GM12878 (cell line): ENCODE data around the gene NRG3. TPM values are rescaled to one million over a fixed set of nuclear protein-coding genes. Genes with fewer than 3 reads are reported as not detected.

Experiments
- ATAC-seq: fragments of 200-7000 bp; cut with Tn5 transposase; 3 replicates; pipeline ENCODE4 v1.9.1; 2020; ENCODE audit warnings: mild to moderate bottlenecking, moderate library complexity
- BruUV-seq: library from RNA; stranded (reverse); fragments of 400-500 nt; replicated peaks from 2 replicates; lab custom pipeline; 2021; lab: Mats Ljungman, UMichigan
- CTCF ChIA-PET: fragments of 300-600 bp; sonication (Branson Sonifier 250); formaldehyde crosslinking; extraction: SDS; loops from one replicate; lab custom pipeline; 2021; ENCODE audit warnings: inconsistent platforms; lab: Yijun Ruan, JAX
- POLR2A ChIA-PET: fragments of 350-600 bp; formaldehyde crosslinking; extraction: SDS; loops from one replicate; lab custom pipeline; 2021; ENCODE audit warnings: inconsistent platforms; lab: Charles Lee
- RAD21 ChIA-PET: fragments of 300-600 bp; sonication (Branson Sonifier 250); formaldehyde crosslinking; loops from one replicate; lab custom pipeline; 2023; ENCODE audit warnings: antibody characterized with exemption; ENCODE audit not compliant: unreplicated experiment; lab: Charles Lee
- SMC1A ChIA-PET: fragments of 300-600 bp; sonication (Branson Sonifier 250); formaldehyde crosslinking; loops from one replicate; lab custom pipeline; 2023; ENCODE audit not compliant: unreplicated experiment, uncharacterized antibody; lab: Charles Lee
- DNase-seq: peaks from one replicate; pipeline ENCODE4 v3.0.0-alpha.2; 2011; ENCODE audit warnings: low read depth, low spot score
- FAIRE-seq: peaks from 3 replicates; lab custom pipeline; 2011; peaks lifted over from hg19 to GRCh38; lab: Jason Lieb, UNC
- H2AFZ ChIP-seq: 2 replicates; pipeline ENCODE4 v1.6.0; 2011; ENCODE audit warnings: low read depth, low read length, control low read depth; ENCODE audit not compliant: control insufficient read depth
- H3K27ac ChIP-seq: 2 replicates; pipeline ENCODE4 v1.5.1; 2011; ENCODE audit warnings: control low read depth; ENCODE audit not compliant: control insufficient read depth, insufficient read depth
- H3K27me3 ChIP-seq, 2 experiments: replicated peaks in 1 of 2; 2 replicates each; pipeline versions ENCODE4 v1.6.0 to v1.6.1; 2011; ENCODE audit warnings: low read length in 1 of 2; ENCODE audit not compliant: control insufficient read depth in 2 of 2, insufficient read depth in 2 of 2
- H3K36me3 ChIP-seq, 2 experiments: 2 replicates each; pipeline ENCODE4 v1.5.1; 2011; ENCODE audit warnings: low read length in 1 of 2; ENCODE audit not compliant: control insufficient read depth in 2 of 2, insufficient read depth in 2 of 2
- H3K4me1 ChIP-seq: 2 replicates; pipeline ENCODE4 v1.6.1; 2011; ENCODE audit warnings: mild to moderate bottlenecking, low read length, moderate library complexity, mixed read lengths; ENCODE audit not compliant: control insufficient read depth, insufficient read depth
- H3K4me2 ChIP-seq: 2 replicates; pipeline ENCODE4 v1.6.0; 2011; ENCODE audit warnings: control low read depth; ENCODE audit not compliant: control insufficient read depth, insufficient read depth
- H3K4me3 ChIP-seq: fragments of 200-600 bp; sonication (generic); 2 replicates; pipeline ENCODE4 v1.5.1; 2016
- H3K79me2 ChIP-seq: 2 replicates; pipeline ENCODE4 v1.6.0; 2011; ENCODE audit warnings: low read length; ENCODE audit not compliant: control insufficient read depth, insufficient read depth
- H3K9ac ChIP-seq: 2 replicates; pipeline ENCODE4 v1.8.0; 2011; ENCODE audit warnings: low read length, control low read depth, mixed read lengths; ENCODE audit not compliant: control insufficient read depth, insufficient read depth
- H3K9me3 ChIP-seq: replicated peaks from 3 replicates; pipeline ENCODE4 v1.5.1; 2011; ENCODE audit warnings: mild to moderate bottlenecking, low read length; ENCODE audit not compliant: control insufficient read depth, insufficient read depth
- H4K20me1 ChIP-seq: 2 replicates; pipeline ENCODE4 v1.6.0; 2011; ENCODE audit not compliant: control insufficient read depth, insufficient read depth
- BHLHE40 ChIP-seq, 2 experiments: fragments of 450-650 bp in 1 of 2; IDR thresholded peaks; 2 replicates each; pipeline ENCODE4 v1.6.1; 2011 to 2017; ENCODE audit warnings: low read depth in 2 of 2, borderline replicate concordance in 1 of 2, improper control_type of control experiment in 1 of 2, low read length in 1 of 2, mild to moderate bottlenecking in 1 of 2
- E2F8 ChIP-seq: fragments of 450-650 bp; IDR thresholded peaks from 2 replicates; pipeline ENCODE4 v1.6.1; 2018; ENCODE audit warnings: mild to moderate bottlenecking, low read depth, moderate library complexity; ENCODE audit not compliant: partially characterized antibody
- FOXK2 ChIP-seq: fragments of 450-650 bp; IDR thresholded peaks from 2 replicates; pipeline ENCODE4 v1.6.1; 2017; ENCODE audit warnings: mild to moderate bottlenecking, moderate library complexity
- LARP7 ChIP-seq: fragments of 450-650 bp; IDR thresholded peaks from 2 replicates; pipeline ENCODE4 v1.6.1; 2017; ENCODE audit warnings: mild to moderate bottlenecking
- MAX ChIP-seq: IDR thresholded peaks from 2 replicates; pipeline ENCODE4 v1.6.1; 2012; ENCODE audit warnings: low read depth, low read length, improper control_type of control experiment
- NR2C1 ChIP-seq: fragments of 450-650 bp; IDR thresholded peaks from 2 replicates; pipeline ENCODE4 v1.6.1; 2017; ENCODE audit warnings: antibody characterized with exemption, mild to moderate bottlenecking, moderate library complexity
- NRF1 ChIP-seq: conservative IDR thresholded peaks from 2 replicates; pipeline ENCODE4 v1.6.1; 2011; ENCODE audit warnings: mild to moderate bottlenecking, low read depth, low read length, improper control_type of control experiment
- POLR2AphosphoS5 ChIP-seq: IDR thresholded peaks from 2 replicates; pipeline ENCODE4 v1.6.1; 2011; ENCODE audit warnings: mild to moderate bottlenecking, low read length, inconsistent platforms
- RCOR1 ChIP-seq: conservative IDR thresholded peaks from 2 replicates; pipeline ENCODE4 v1.6.1; 2012; ENCODE audit warnings: low read depth, low read length, improper control_type of control experiment
- TCF3 ChIP-seq: IDR thresholded peaks from 2 replicates; pipeline ENCODE4 v1.6.1; 2012; ENCODE audit warnings: low read depth, mild to moderate bottlenecking, low read length, borderline replicate concordance; ENCODE audit not compliant: insufficient read depth
- ZBED1 ChIP-seq: IDR thresholded peaks from 2 replicates; pipeline ENCODE4 v1.6.1; 2016; ENCODE audit warnings: borderline replicate concordance
- ZNF274 ChIP-seq: IDR thresholded peaks from one replicate; pipeline ENCODE4 v1.8.0; 2011; ENCODE audit not compliant: insufficient read length, insufficient read depth
- WGBS: methylation state at CpG from one replicate; pipeline ENCODE4 v1.1.6; 2016; ENCODE audit warnings: low lambda C conversion rate; ENCODE audit not compliant: insufficient replicate concordance, insufficient coverage; ENCODE audit errors: missing lambda C conversion rate; 5-methylcytosine and 5-hydroxymethylcytosine counted together
- in situ Hi-C: fragments of 300-500 bp; cut with MboI; formaldehyde crosslinking; loops from 9 replicates; pipeline ENCODE4 v1.14.3; 2018; ENCODE audit warnings: mixed read lengths
- intact Hi-C: fragments of 100-400 bp; cut with micrococcal nuclease; formaldehyde crosslinking; loops from one replicate; pipeline ENCODE4 v1.14.2; 2022; ENCODE audit not compliant: unreplicated experiment
- polyA plus RNA-seq, 11 experiments: library from polyadenylated mRNA; depleted of rRNA in 4 of 11; unstranded in 6 of 11; stranded (reverse) in 5 of 11; fragments of >200 nt; fragmentation: Nextera tagmentation in 4 of 11; fragmentation: Illumina TruSeq in 1 of 11; extraction: Ambion mirVana in 4 of 11; extraction: Trizol in 1 of 11; gene quantifications; 1 replicate in 1 of 11; 2 replicates in 10 of 11; pipeline versions ENCODE4 v1.2.1 to v1.2.3, GENCODE V29; 2011 to 2016; ENCODE audit warnings: inconsistent platforms in 2 of 11, missing spikeins in 2 of 11, low read depth in 1 of 11
- total RNA-seq, 4 experiments: library from RNA; depleted of rRNA in 3 of 4; stranded (reverse); fragments of >200 nt in 3 of 4; fragmentation: Illumina TruSeq in 1 of 4; extraction: Trizol in 1 of 4; gene quantifications; 2 replicates each; pipeline versions ENCODE4 v1.2.1 to v1.2.3, GENCODE V29; 2013 to 2021
- TF ChIP-seq, protein P1 (sequence below): fragments of 450-650 bp; IDR thresholded peaks from 2 replicates; pipeline ENCODE4 v1.6.1; 2017; ENCODE audit warnings: borderline replicate concordance
- TF ChIP-seq, protein P2 (sequence below): IDR thresholded peaks from 2 replicates; pipeline ENCODE4 v1.6.1; 2011; ENCODE audit warnings: low read depth, mild to moderate bottlenecking, low read length, moderate library complexity, borderline replicate concordance; ENCODE audit errors: extremely low read depth

Gene NRG3
- total and polyA plus RNA-seq, 10 of the 15 experiments (the other 5 are each of a cell fraction or from before 2014, with no cell fraction given): 0.03 to 0.41 (median 0.17) TPM; not detected in 3

GRCh38 chr10:81928119-81928518, 53.1 kb downstream of the NRG3 start:
- H3K36me3 ChIP-seq: no peaks in the 10 kb centered on the region
- no peaks in the 10 kb centered on the region for H4K20me1 ChIP-seq
- CTCF ChIA-PET: interaction anchor here (1.1 kb wide), 1 partner anchor 827 kb away, joined by 3 read pairs; no protein-coding TSS in a partner anchor
- FAIRE-seq (no peak), DNase-seq (no peak), ATAC-seq (no peak)
- intact Hi-C loops: no loop called here
- H3K9me3 ChIP-seq: no peaks in the 10 kb centered on the region
- RAD21 ChIA-PET: no interaction called here
- no peaks in the 10 kb centered on the region for H3K27me3 ChIP-seq
- no peak overlapping the region for H3K4me3 ChIP-seq
- in situ Hi-C loops: no loop called here
- H3K79me2 ChIP-seq: no peaks in the 10 kb centered on the region
- no peak overlapping the region for H3K9ac ChIP-seq
- POLR2A ChIA-PET: no interaction called here
- no peak overlapping the region for H3K4me2 ChIP-seq
- BruUV-seq: no TSS peak
- no peak overlapping the region for H2AFZ ChIP-seq
- TF ChIP-seq POLR2AphosphoS5 (no peak), RCOR1 (no peak), BHLHE40 (IDR thresholded peaks at IDR 0.05; ENCODE audit: borderline replicate concordance in 1 of 2, low read depth in 2 of 2, low read length in 1 of 2) (no peak), TCF3 (no peak), ZNF274 (no peak), E2F8 (no peak), NR2C1 (no peak), ZBED1 (no peak), NRF1 (no peak), FOXK2 (no peak), LARP7 (no peak), MAX (no peak)
- TF ChIP-seq, protein P1, sequence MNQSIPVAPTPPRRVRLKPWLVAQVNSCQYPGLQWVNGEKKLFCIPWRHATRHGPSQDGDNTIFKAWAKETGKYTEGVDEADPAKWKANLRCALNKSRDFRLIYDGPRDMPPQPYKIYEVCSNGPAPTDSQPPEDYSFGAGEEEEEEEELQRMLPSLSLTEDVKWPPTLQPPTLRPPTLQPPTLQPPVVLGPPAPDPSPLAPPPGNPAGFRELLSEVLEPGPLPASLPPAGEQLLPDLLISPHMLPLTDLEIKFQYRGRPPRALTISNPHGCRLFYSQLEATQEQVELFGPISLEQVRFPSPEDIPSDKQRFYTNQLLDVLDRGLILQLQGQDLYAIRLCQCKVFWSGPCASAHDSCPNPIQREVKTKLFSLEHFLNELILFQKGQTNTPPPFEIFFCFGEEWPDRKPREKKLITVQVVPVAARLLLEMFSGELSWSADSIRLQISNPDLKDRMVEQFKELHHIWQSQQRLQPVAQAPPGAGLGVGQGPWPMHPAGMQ: no peak
- TF ChIP-seq, protein P2, sequence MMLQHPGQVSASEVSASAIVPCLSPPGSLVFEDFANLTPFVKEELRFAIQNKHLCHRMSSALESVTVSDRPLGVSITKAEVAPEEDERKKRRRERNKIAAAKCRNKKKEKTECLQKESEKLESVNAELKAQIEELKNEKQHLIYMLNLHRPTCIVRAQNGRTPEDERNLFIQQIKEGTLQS: no peak
- SMC1A ChIA-PET: interaction anchor here (0.6 kb wide), 1 partner anchor 1070 kb away, joined by 3 read pairs; no protein-coding TSS in a partner anchor
- H3K4me1 ChIP-seq: no peaks in the 10 kb centered on the region
- WGBS: 36% methylated on average over 1 of the region's 1 CpG
- no peak overlapping the region for H3K27ac ChIP-seq
